ENCODE data around the gene FLT3LG.

GRCh38 chr19:49450405-49450804 lies 23.6 kb upstream of the FLT3LG start:
- TF ChIP-seq CTCF (IDR thresholded peaks at IDR 0.05): no peak
- no peak for TF ChIP-seq POLR2A (IDR thresholded peaks at IDR 0.05)

Data from uterus (tissue), 2 donors.